GM12878 (cell line): Measurements from ENCODE around the gene GZF1. TPM values are rescaled to one million over a fixed set of nuclear protein-coding genes. Genes with fewer than 3 reads are reported as not detected.

Source experiments
- ATAC-seq: fragments of 200-7000 bp; cut with Tn5 transposase; 3 replicates; pipeline ENCODE4 v1.9.1; 2020; ENCODE audit warnings: mild to moderate bottlenecking, moderate library complexity
- BruUV-seq: library from RNA; stranded (reverse); fragments of 400-500 nt; replicated peaks from 2 replicates; lab custom pipeline; 2021; lab: Mats Ljungman, UMichigan
- CTCF ChIA-PET: fragments of 300-600 bp; sonication (Branson Sonifier 250); formaldehyde crosslinking; extraction: SDS; loops from one replicate; lab custom pipeline; 2021; ENCODE audit warnings: inconsistent platforms; lab: Yijun Ruan, JAX
- POLR2A ChIA-PET: fragments of 350-600 bp; formaldehyde crosslinking; extraction: SDS; loops from one replicate; lab custom pipeline; 2021; ENCODE audit warnings: inconsistent platforms; lab: Charles Lee
- RAD21 ChIA-PET: fragments of 300-600 bp; sonication (Branson Sonifier 250); formaldehyde crosslinking; loops from one replicate; lab custom pipeline; 2023; ENCODE audit warnings: antibody characterized with exemption; ENCODE audit not compliant: unreplicated experiment; lab: Charles Lee
- SMC1A ChIA-PET: fragments of 300-600 bp; sonication (Branson Sonifier 250); formaldehyde crosslinking; loops from one replicate; lab custom pipeline; 2023; ENCODE audit not compliant: unreplicated experiment, uncharacterized antibody; lab: Charles Lee
- DNase-seq: peaks from one replicate; pipeline ENCODE4 v3.0.0-alpha.2; 2011; ENCODE audit warnings: low read depth, low spot score
- FAIRE-seq: peaks from 3 replicates; lab custom pipeline; 2011; peaks lifted over from hg19 to GRCh38; lab: Jason Lieb, UNC
- H2AFZ ChIP-seq: 2 replicates; pipeline ENCODE4 v1.6.0; 2011; ENCODE audit warnings: low read depth, low read length, control low read depth; ENCODE audit not compliant: control insufficient read depth
- H3K27ac ChIP-seq: 2 replicates; pipeline ENCODE4 v1.5.1; 2011; ENCODE audit warnings: control low read depth; ENCODE audit not compliant: control insufficient read depth, insufficient read depth
- H3K27me3 ChIP-seq, 2 experiments: replicated peaks in 1 of 2; 2 replicates each; pipeline versions ENCODE4 v1.6.0 to v1.6.1; 2011; ENCODE audit warnings: low read length in 1 of 2; ENCODE audit not compliant: control insufficient read depth in 2 of 2, insufficient read depth in 2 of 2
- H3K36me3 ChIP-seq, 2 experiments: 2 replicates each; pipeline ENCODE4 v1.5.1; 2011; ENCODE audit warnings: low read length in 1 of 2; ENCODE audit not compliant: control insufficient read depth in 2 of 2, insufficient read depth in 2 of 2
- H3K4me1 ChIP-seq: 2 replicates; pipeline ENCODE4 v1.6.1; 2011; ENCODE audit warnings: mild to moderate bottlenecking, low read length, moderate library complexity, mixed read lengths; ENCODE audit not compliant: control insufficient read depth, insufficient read depth
- H3K4me2 ChIP-seq: 2 replicates; pipeline ENCODE4 v1.6.0; 2011; ENCODE audit warnings: control low read depth; ENCODE audit not compliant: control insufficient read depth, insufficient read depth
- H3K4me3 ChIP-seq: fragments of 200-600 bp; sonication (generic); 2 replicates; pipeline ENCODE4 v1.5.1; 2016
- H3K79me2 ChIP-seq: 2 replicates; pipeline ENCODE4 v1.6.0; 2011; ENCODE audit warnings: low read length; ENCODE audit not compliant: control insufficient read depth, insufficient read depth
- H3K9ac ChIP-seq: 2 replicates; pipeline ENCODE4 v1.8.0; 2011; ENCODE audit warnings: low read length, control low read depth, mixed read lengths; ENCODE audit not compliant: control insufficient read depth, insufficient read depth
- H3K9me3 ChIP-seq: replicated peaks from 3 replicates; pipeline ENCODE4 v1.5.1; 2011; ENCODE audit warnings: mild to moderate bottlenecking, low read length; ENCODE audit not compliant: control insufficient read depth, insufficient read depth
- H4K20me1 ChIP-seq: 2 replicates; pipeline ENCODE4 v1.6.0; 2011; ENCODE audit not compliant: control insufficient read depth, insufficient read depth
- HDAC6 ChIP-seq: fragments of 200-600 bp; sonication (generic); IDR thresholded peaks from one replicate; pipeline ENCODE4 v1.8.0; 2017; ENCODE audit warnings: antibody characterized with exemption; ENCODE audit not compliant: unreplicated experiment
- MTA3 ChIP-seq: IDR thresholded peaks from 2 replicates; pipeline ENCODE4 v1.6.1; 2012; ENCODE audit warnings: low read length, inconsistent platforms, borderline replicate concordance
- NFXL1 ChIP-seq: fragments of 450-650 bp; IDR thresholded peaks from 2 replicates; pipeline ENCODE4 v1.6.1; 2017; ENCODE audit warnings: antibody characterized with exemption, mild to moderate bottlenecking, borderline replicate concordance
- NR2F1 ChIP-seq: fragments of 450-650 bp; conservative IDR thresholded peaks from 2 replicates; pipeline ENCODE4 v1.6.1; 2017; ENCODE audit warnings: mild to moderate bottlenecking
- POLR2A ChIP-seq: IDR thresholded peaks from 2 replicates; pipeline ENCODE4 v1.6.1; 2011; ENCODE audit warnings: low read depth, mild to moderate bottlenecking, low read length
- WGBS: methylation state at CpG from one replicate; pipeline ENCODE4 v1.1.6; 2016; ENCODE audit warnings: low lambda C conversion rate; ENCODE audit not compliant: insufficient replicate concordance, insufficient coverage; ENCODE audit errors: missing lambda C conversion rate; 5-methylcytosine and 5-hydroxymethylcytosine counted together
- in situ Hi-C: fragments of 300-500 bp; cut with MboI; formaldehyde crosslinking; loops from 9 replicates; pipeline ENCODE4 v1.14.3; 2018; ENCODE audit warnings: mixed read lengths
- intact Hi-C: fragments of 100-400 bp; cut with micrococcal nuclease; formaldehyde crosslinking; loops from one replicate; pipeline ENCODE4 v1.14.2; 2022; ENCODE audit not compliant: unreplicated experiment
- polyA plus RNA-seq, 11 experiments: library from polyadenylated mRNA; depleted of rRNA in 4 of 11; unstranded in 6 of 11; stranded (reverse) in 5 of 11; fragments of >200 nt; fragmentation: Nextera tagmentation in 4 of 11; fragmentation: Illumina TruSeq in 1 of 11; extraction: Ambion mirVana in 4 of 11; extraction: Trizol in 1 of 11; gene quantifications; 1 replicate in 1 of 11; 2 replicates in 10 of 11; pipeline versions ENCODE4 v1.2.1 to v1.2.3, GENCODE V29; 2011 to 2016; ENCODE audit warnings: inconsistent platforms in 2 of 11, missing spikeins in 2 of 11, low read depth in 1 of 11
- total RNA-seq, 4 experiments: library from RNA; depleted of rRNA in 3 of 4; stranded (reverse); fragments of >200 nt in 3 of 4; fragmentation: Illumina TruSeq in 1 of 4; extraction: Trizol in 1 of 4; gene quantifications; 2 replicates each; pipeline versions ENCODE4 v1.2.1 to v1.2.3, GENCODE V29; 2013 to 2021
- TF ChIP-seq, protein P1 (sequence below): IDR thresholded peaks from 2 replicates; pipeline ENCODE4 v1.6.1; 2011; ENCODE audit warnings: borderline replicate concordance, low read depth, mild to moderate bottlenecking, moderate library complexity, low read length; ENCODE audit not compliant: insufficient read depth, poor library complexity, severe bottlenecking

GZF1 gene
- total and polyA plus RNA-seq, 10 of the 15 experiments (the other 5 are each of a cell fraction or from before 2014, with no cell fraction given) = 2.2 to 19.5 (median 9.7) TPM

DNA sequence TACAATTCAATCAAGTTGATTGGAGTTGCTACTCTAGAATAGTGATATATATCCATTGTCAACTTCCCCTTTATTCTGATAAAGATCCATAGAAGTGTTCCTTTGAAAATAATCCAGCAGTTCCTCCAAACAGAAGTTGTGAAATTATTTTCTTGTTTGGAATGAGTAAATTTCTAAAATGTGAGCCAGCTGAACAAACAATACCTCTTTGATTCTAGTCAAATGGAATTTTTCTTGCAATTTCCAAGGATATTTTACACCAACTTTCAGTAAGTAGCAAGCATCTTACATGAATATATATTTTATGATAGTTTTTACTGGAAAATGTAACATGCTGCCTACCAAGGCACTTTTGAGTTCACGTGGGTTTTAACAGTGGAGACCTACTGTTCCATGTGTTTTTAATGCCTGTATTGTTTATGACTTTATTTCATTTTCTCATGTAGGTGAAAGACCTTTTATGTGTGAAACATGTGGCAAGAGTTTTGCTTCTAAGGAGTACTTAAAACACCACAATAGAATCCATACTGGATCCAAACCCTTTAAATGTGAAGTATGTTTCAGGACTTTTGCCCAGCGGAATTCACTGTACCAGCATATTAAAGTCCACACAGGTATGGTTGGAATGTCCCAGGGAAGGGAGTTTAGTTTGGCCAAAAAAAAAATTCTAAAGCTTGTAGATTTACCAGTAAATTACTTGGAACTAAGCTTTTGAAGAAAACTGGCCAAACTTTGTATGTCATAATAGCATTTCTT, 6.5 kb downstream of the GZF1 start (continued):
- TF ChIP-seq, protein P1, sequence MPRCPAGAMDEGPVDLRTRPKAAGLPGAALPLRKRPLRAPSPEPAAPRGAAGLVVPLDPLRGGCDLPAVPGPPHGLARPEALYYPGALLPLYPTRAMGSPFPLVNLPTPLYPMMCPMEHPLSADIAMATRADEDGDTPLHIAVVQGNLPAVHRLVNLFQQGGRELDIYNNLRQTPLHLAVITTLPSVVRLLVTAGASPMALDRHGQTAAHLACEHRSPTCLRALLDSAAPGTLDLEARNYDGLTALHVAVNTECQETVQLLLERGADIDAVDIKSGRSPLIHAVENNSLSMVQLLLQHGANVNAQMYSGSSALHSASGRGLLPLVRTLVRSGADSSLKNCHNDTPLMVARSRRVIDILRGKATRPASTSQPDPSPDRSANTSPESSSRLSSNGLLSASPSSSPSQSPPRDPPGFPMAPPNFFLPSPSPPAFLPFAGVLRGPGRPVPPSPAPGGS = no peak
- TF ChIP-seq NFXL1 (no peak), NR2F1 (no peak), HDAC6 (no peak)

DNA sequence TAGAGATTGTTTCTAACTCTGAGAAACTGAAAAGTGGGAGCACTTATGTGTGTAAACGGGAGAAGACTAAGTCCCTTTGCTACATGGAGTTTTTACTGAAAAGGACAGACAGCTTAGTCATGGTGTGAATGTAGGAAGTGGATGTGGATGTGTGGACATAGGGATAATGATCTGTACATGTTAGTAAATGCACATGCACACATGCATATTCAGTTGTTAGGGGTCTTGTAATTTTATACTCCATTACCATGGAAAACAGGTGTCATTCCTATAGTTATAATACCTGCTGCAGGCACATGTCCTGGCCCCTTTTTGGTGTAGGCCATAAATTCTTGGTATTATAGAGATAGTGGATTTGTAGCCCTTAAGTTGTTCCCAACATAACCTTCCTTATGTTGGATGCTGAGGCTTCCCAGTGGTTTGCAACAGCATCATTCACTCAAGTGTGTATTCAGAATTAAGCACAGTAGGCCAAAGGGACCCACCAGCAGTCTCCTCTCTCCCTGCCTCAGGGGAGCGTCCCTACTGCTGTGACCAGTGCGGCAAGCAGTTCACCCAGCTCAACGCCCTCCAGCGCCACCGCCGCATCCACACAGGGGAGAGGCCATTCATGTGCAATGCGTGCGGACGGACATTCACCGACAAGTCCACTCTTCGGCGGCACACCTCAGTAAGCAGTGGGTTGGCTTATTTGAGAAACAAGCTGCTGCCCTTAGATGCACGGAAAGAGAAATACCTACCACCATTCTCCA, 7.3 kb downstream of the GZF1 start:
- Histone ChIP-seq H3K36me3 (peaks cover 15 to 31% of the 10 kb centered on the region in 2 experiments), H4K20me1 (no peaks in the 10 kb centered on the region)

More for the DNA sequence above, 7.3 kb downstream of the GZF1 start:
- POLR2A ChIA-PET = interaction anchor here (0.6 kb wide), 1 partner anchor 14 kb away, joined by 3 read pairs; no protein-coding TSS in a partner anchor
- no peak overlapping the region for H3K4me3 ChIP-seq
- RAD21 ChIA-PET = no interaction called here
- no peak overlapping the region for H3K9ac ChIP-seq
- no peak overlapping the region for H2AFZ ChIP-seq
- SMC1A ChIA-PET = interaction anchor here (0.9 to 1.4 kb wide), 2 partner anchors 37 to 50 kb away, joined by 3 to 4 read pairs; no protein-coding TSS in a partner anchor
- TF ChIP-seq POLR2A = peak; percentile 64
- TF ChIP-seq MTA3 = no peak
- H3K79me2 ChIP-seq = peaks cover 33% of the 10 kb centered on the region
- BruUV-seq = no TSS peak
- FAIRE-seq (no peak), ATAC-seq (no peak), DNase-seq (no peak)
- intact Hi-C loops (no loop called here), in situ Hi-C loops (loop anchor here (25.0 kb wide), 2 partner anchors 1693 to 1893 kb away; partner anchors contain the start of gene ACSS1)
- no peak overlapping the region for H3K27ac ChIP-seq
- H3K4me2 ChIP-seq = no peak overlapping the region
- H3K27me3 ChIP-seq = no peaks in the 10 kb centered on the region
- CTCF ChIA-PET = no interaction called here
- H3K9me3 ChIP-seq = no peaks in the 10 kb centered on the region
- 95% methylated on average over 14 of the region's 14 CpGs for whole genome bisulfite sequencing
- H3K4me1 ChIP-seq = peaks cover 16% of the 10 kb centered on the region
